ENCODE results near the gene SLC44A5.

GRCh38 chr1:75305061-75305460 is 305.9 kb downstream of the SLC44A5 start:
- TF ChIP-seq POLR2AphosphoS5 (IDR thresholded peaks at IDR 0.05; ENCODE audit: low read depth) (no peak), CTCF (conservative IDR thresholded peaks at IDR 0.05; ENCODE audit: low read depth in 2 of 2) (no peak), ETS1 (IDR thresholded peaks at IDR 0.05) (no peak), EZH2 (IDR thresholded peaks at IDR 0.05; ENCODE audit: low read depth, unreplicated experiment) (no peak), CREB1 (CRISPR knock-in tag; IDR thresholded peaks at IDR 0.05; ENCODE audit: low read depth) (no peak), JUNB (IDR thresholded peaks at IDR 0.05; ENCODE audit: unreplicated experiment) (no peak), REST (IDR thresholded peaks at IDR 0.05; ENCODE audit: unreplicated experiment) (no peak), EZH2phosphoT487 (IDR thresholded peaks at IDR 0.05; ENCODE audit: unreplicated experiment) (no peak), ZNF331 (CRISPR knock-in tag; IDR thresholded peaks at IDR 0.05; ENCODE audit: low read depth) (no peak), ZNF462 (CRISPR knock-in tag; IDR thresholded peaks at IDR 0.05) (no peak)
